Measurements from ENCODE around the gene DMKN.

DMKN gene

GRCh38 chr19:35513628-35514281 is at the start of gene DMKN:
DMKN (minus strand) TSS chr19:35513649; CDS start chr19:35513475, 174 bp downstream.
- H3K4me3 ChIP-seq (ENCODE audit: insufficient read length, low read depth): no peak within 1 kb of the TSS
- H3K27me3 ChIP-seq (ENCODE audit: insufficient read depth, insufficient read length): peaks cover 8% of the 10 kb centered on the region
- H3K9me3 ChIP-seq (ENCODE audit: insufficient read depth, low read length): no peaks in the 10 kb centered on the region
- peak within 1 kb of the TSS; percentile 56 for H3K9ac ChIP-seq (ENCODE audit: insufficient read length, low read depth)
- H3K36me3 ChIP-seq (ENCODE audit: insufficient read depth, insufficient read length, low read length): no peaks in the 10 kb centered on the region
- TF ChIP-seq YY1 (IDR thresholded peaks at IDR 0.05; ENCODE audit: insufficient read depth, insufficient read length) (no peak), SUZ12 (IDR thresholded peaks at IDR 0.05; ENCODE audit: extremely low read depth, insufficient read depth, insufficient read length) (no peak), ZNF274 (IDR thresholded peaks at IDR 0.05; ENCODE audit: low read depth, low read length) (no peak)
- no peak for DNase-seq (ENCODE audit: low read depth, low spot score)
- peaks cover 8% of the 10 kb centered on the region for H3K4me1 ChIP-seq (ENCODE audit: insufficient read depth, insufficient read length)

GRCh38 chr19:35562776-35563175 is 49.3 kb upstream of the DMKN start:
- TF ChIP-seq YY1 (IDR thresholded peaks at IDR 0.05; ENCODE audit: insufficient read depth, insufficient read length) (no peak), ZNF274 (IDR thresholded peaks at IDR 0.05; ENCODE audit: low read depth, low read length) (no peak), SUZ12 (IDR thresholded peaks at IDR 0.05; ENCODE audit: extremely low read depth, insufficient read depth, insufficient read length) (no peak)
- Histone ChIP-seq H3K4me3 (ENCODE audit: insufficient read length, low read depth) (no peak overlapping the region), H3K36me3 (ENCODE audit: insufficient read depth, insufficient read length, low read length) (no peaks in the 10 kb centered on the region), H3K27me3 (ENCODE audit: insufficient read depth, insufficient read length) (peaks cover 13% of the 10 kb centered on the region), H3K9ac (ENCODE audit: insufficient read length, low read depth) (no peak overlapping the region), H3K9me3 (ENCODE audit: insufficient read depth, low read length) (no peaks in the 10 kb centered on the region), H3K4me1 (ENCODE audit: insufficient read depth, insufficient read length) (peaks cover 5% of the 10 kb centered on the region)
- DNase-seq (ENCODE audit: low read depth, low spot score): no peak

DNA sequence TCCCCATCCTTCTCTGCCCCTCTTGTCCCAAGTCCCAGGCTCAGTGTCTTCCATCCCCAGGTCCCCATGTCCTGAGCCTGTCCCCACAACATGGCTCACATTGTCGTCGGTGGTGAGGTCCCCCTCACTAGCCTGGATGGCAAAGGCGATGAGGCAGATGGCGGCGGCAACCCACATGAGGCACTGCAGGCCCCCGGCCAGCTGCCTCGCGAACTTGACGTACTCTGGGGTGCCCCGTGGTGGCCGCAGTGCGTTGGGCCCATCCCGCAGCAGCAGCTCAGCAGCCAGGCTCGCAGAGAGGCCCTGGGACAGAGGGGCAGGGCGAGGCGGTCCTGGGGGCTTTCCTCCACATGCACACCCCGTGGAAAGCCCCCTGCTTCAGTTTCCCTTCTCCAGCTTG is 48.9 kb upstream of the DMKN start:
- H3K9me3 ChIP-seq (ENCODE audit: insufficient read depth, low read length): no peaks in the 10 kb centered on the region
- no peak overlapping the region for H3K4me3 ChIP-seq (ENCODE audit: insufficient read length, low read depth)
- TF ChIP-seq YY1 (IDR thresholded peaks at IDR 0.05; ENCODE audit: insufficient read depth, insufficient read length) (no peak), ZNF274 (IDR thresholded peaks at IDR 0.05; ENCODE audit: low read depth, low read length) (no peak), SUZ12 (IDR thresholded peaks at IDR 0.05; ENCODE audit: extremely low read depth, insufficient read depth, insufficient read length) (no peak)
- H3K4me1 ChIP-seq (ENCODE audit: insufficient read depth, insufficient read length): peaks cover 5% of the 10 kb centered on the region
- no peaks in the 10 kb centered on the region for H3K36me3 ChIP-seq (ENCODE audit: insufficient read depth, insufficient read length, low read length)
- no peak for DNase-seq (ENCODE audit: low read depth, low spot score)
- no peak overlapping the region for H3K9ac ChIP-seq (ENCODE audit: insufficient read length, low read depth)
- H3K27me3 ChIP-seq (ENCODE audit: insufficient read depth, insufficient read length): peaks cover 13% of the 10 kb centered on the region

- peaks cover 9% of the 10 kb centered on the region for H3K4me1 ChIP-seq (ENCODE audit: insufficient read depth, insufficient read length)
- H3K4me3 ChIP-seq (ENCODE audit: insufficient read length, low read depth): no peak overlapping the region
- H3K27me3 ChIP-seq (ENCODE audit: insufficient read depth, insufficient read length): peaks cover 14% of the 10 kb centered on the region
- H3K9ac ChIP-seq (ENCODE audit: insufficient read length, low read depth): no peak overlapping the region
- TF ChIP-seq YY1 (IDR thresholded peaks at IDR 0.05; ENCODE audit: insufficient read depth, insufficient read length) (no peak), SUZ12 (IDR thresholded peaks at IDR 0.05; ENCODE audit: extremely low read depth, insufficient read depth, insufficient read length) (no peak), ZNF274 (IDR thresholded peaks at IDR 0.05; ENCODE audit: low read depth, low read length) (no peak)
- no peaks in the 10 kb centered on the region for H3K36me3 ChIP-seq (ENCODE audit: insufficient read depth, insufficient read length, low read length)
- no peaks in the 10 kb centered on the region for H3K9me3 ChIP-seq (ENCODE audit: insufficient read depth, low read length)
- DNase-seq (ENCODE audit: low read depth, low spot score): no peak
These were observed 48.0 kb upstream of the DMKN start for GRCh38 chr19:35561436-35561835.

GRCh38 chr19:35560677-35561076 is 47.2 kb upstream of the DMKN start:
- H3K36me3 ChIP-seq (ENCODE audit: insufficient read depth, insufficient read length, low read length): no peaks in the 10 kb centered on the region
- no peaks in the 10 kb centered on the region for H3K9me3 ChIP-seq (ENCODE audit: insufficient read depth, low read length)
- no peak overlapping the region for H3K4me3 ChIP-seq (ENCODE audit: insufficient read length, low read depth)
- no peak overlapping the region for H3K9ac ChIP-seq (ENCODE audit: insufficient read length, low read depth)
- no peak for DNase-seq (ENCODE audit: low read depth, low spot score)
- TF ChIP-seq SUZ12 (IDR thresholded peaks at IDR 0.05; ENCODE audit: extremely low read depth, insufficient read depth, insufficient read length) (no peak), ZNF274 (IDR thresholded peaks at IDR 0.05; ENCODE audit: low read depth, low read length) (no peak), YY1 (IDR thresholded peaks at IDR 0.05; ENCODE audit: insufficient read depth, insufficient read length) (no peak)
- peaks cover 9% of the 10 kb centered on the region for H3K4me1 ChIP-seq (ENCODE audit: insufficient read depth, insufficient read length)
- peaks cover 19% of the 10 kb centered on the region for H3K27me3 ChIP-seq (ENCODE audit: insufficient read depth, insufficient read length)

DNA sequence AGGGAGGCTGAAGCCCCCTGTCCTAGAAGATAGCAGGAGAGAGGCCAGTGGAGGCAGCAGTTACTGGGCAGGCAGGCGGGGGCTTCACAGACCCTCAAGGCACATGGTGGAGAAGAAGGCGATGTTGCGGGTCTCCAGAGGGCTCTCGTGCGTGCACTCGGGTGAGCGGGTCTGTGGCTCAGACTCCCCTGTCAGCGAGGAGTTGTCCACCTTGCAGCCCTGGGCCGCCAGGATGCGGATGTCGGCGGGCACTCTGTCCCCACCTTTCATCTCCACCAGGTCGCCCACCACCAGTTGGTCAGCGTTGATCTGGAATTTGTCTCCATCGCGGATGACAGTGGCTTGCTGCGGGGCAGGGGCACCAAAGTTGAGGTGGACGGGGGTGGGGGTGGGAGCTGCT is 46.8 kb upstream of the DMKN start:
- H3K4me3 ChIP-seq (ENCODE audit: insufficient read length, low read depth): no peak overlapping the region

GRCh38 chr19:35559781-35560180 is 46.3 kb upstream of the DMKN start:
- H3K27me3 ChIP-seq (ENCODE audit: insufficient read depth, insufficient read length): peaks cover 19% of the 10 kb centered on the region
- H3K36me3 ChIP-seq (ENCODE audit: insufficient read depth, insufficient read length, low read length): no peaks in the 10 kb centered on the region
- peaks cover 9% of the 10 kb centered on the region for H3K4me1 ChIP-seq (ENCODE audit: insufficient read depth, insufficient read length)
- no peak overlapping the region for H3K4me3 ChIP-seq (ENCODE audit: insufficient read length, low read depth)
- no peaks in the 10 kb centered on the region for H3K9me3 ChIP-seq (ENCODE audit: insufficient read depth, low read length)
- DNase-seq (ENCODE audit: low read depth, low spot score): no peak
- no peak for TF ChIP-seq ZNF274 (IDR thresholded peaks at IDR 0.05; ENCODE audit: low read depth, low read length)
- TF ChIP-seq YY1 (IDR thresholded peaks at IDR 0.05; ENCODE audit: insufficient read depth, insufficient read length): no peak
- TF ChIP-seq SUZ12 (IDR thresholded peaks at IDR 0.05; ENCODE audit: extremely low read depth, insufficient read depth, insufficient read length): no peak
- H3K9ac ChIP-seq (ENCODE audit: insufficient read length, low read depth): no peak overlapping the region

More for the DNA sequence above, 46.8 kb upstream of the DMKN start:
- no peak for TF ChIP-seq SUZ12 (IDR thresholded peaks at IDR 0.05; ENCODE audit: extremely low read depth, insufficient read depth, insufficient read length)
- no peaks in the 10 kb centered on the region for H3K9me3 ChIP-seq (ENCODE audit: insufficient read depth, low read length)
- H3K4me1 ChIP-seq (ENCODE audit: insufficient read depth, insufficient read length): peaks cover 9% of the 10 kb centered on the region
- H3K36me3 ChIP-seq (ENCODE audit: insufficient read depth, insufficient read length, low read length): no peaks in the 10 kb centered on the region
- no peak overlapping the region for H3K9ac ChIP-seq (ENCODE audit: insufficient read length, low read depth)
- H3K27me3 ChIP-seq (ENCODE audit: insufficient read depth, insufficient read length): peaks cover 19% of the 10 kb centered on the region
- DNase-seq (ENCODE audit: low read depth, low spot score): no peak
